Measurements from ENCODE around the gene ARHGEF12.
"Not testable (repeated sequence)": the region's sequence is repeated elsewhere in the genome, so short reads cannot be mapped to it uniquely, and the experiment has no call there.

Gene ARHGEF12

DNA sequence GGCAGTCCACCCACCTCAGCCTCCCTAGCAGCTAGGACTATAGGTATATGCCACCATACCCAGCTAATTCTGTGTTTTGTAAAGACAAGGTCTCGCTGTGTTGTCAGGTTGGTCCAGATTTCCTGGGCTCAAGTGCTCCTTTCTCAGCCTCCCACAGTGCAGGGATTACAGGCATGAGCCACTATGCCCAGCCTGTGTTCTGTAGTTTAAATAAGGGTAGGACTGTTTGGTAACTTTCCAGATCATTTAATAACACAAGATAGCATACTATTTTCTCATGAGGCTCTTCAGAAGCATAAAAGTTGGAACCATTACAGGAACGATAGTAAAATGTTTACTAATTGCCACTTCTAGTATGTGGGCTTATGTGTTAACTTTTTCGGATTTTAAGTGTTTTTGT is 137.3 kb downstream of the ARHGEF12 start:
- H3K4me3 ChIP-seq (ENCODE audit: low read length): no peak overlapping the region
- no peak for TF ChIP-seq ZNF274 (IDR thresholded peaks at IDR 0.05; ENCODE audit: low read depth, low read length)

- H3K4me3 ChIP-seq (ENCODE audit: low read length): no peak overlapping the region
- no peak for TF ChIP-seq ZNF274 (IDR thresholded peaks at IDR 0.05; ENCODE audit: low read depth, low read length)
Observed at GRCh38 chr11:120482149-120482548, 145.9 kb downstream of the ARHGEF12 start.

GRCh38 chr11:120484722-120485121 is 148.5 kb downstream of the ARHGEF12 start:
- TF ChIP-seq ZNF274 (IDR thresholded peaks at IDR 0.05; ENCODE audit: low read depth, low read length): no peak
- no peak overlapping the region for H3K4me3 ChIP-seq (ENCODE audit: low read length)

- no peak for TF ChIP-seq ZNF274 (IDR thresholded peaks at IDR 0.05; ENCODE audit: low read depth, low read length)
- no peak overlapping the region for H3K4me3 ChIP-seq (ENCODE audit: low read length)
Observed at GRCh38 chr11:120486138-120486537, 149.9 kb downstream of the ARHGEF12 start.

DNA sequence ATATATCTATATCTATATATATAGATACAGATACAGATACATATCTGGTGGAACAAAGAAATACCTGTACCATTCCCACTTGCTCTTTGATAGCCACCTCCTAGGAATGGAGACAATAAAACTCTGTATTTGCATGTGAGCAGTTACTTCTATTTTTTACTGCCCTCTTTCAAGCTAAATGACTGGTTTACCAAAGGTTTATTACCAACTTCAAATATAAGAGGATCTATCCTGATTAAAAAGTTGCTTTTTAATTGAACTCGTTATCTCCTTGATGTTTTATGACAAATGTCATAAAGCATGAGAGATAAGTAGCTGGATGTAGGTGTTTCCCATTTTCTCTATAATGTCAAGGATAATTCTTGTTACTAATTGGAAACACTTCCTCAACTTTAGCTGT is 153.6 kb downstream of the ARHGEF12 start:
- H3K4me3 ChIP-seq (ENCODE audit: low read length): no peak overlapping the region
- TF ChIP-seq ZNF274 (IDR thresholded peaks at IDR 0.05; ENCODE audit: low read depth, low read length): no peak

GRCh38 chr11:120492486-120492885 is 156.3 kb downstream of the ARHGEF12 start:
- TF ChIP-seq ZNF274 (IDR thresholded peaks at IDR 0.05; ENCODE audit: low read depth, low read length): no peak

DNA sequence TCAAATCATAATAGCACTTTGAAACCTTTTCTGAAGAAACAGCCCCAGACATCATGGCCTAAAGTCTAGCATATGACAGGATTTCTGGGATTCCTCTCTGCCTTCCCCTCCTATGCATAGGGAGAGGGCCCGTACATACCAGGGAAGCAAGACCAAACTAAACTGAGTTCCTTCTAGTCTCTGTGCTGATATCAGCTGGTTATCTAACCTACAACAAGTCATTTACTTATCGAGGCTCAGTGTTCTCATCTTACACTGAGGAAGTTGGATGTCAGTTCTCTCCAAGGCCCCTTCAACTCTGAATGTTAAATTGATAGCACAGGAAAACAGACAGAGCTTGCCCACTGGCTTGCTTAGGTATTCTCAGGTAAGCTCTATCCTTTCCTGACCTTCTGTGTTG is 158.4 kb downstream of the ARHGEF12 start:
- no peak overlapping the region for H3K4me3 ChIP-seq (ENCODE audit: low read length)
- TF ChIP-seq ZNF274 (IDR thresholded peaks at IDR 0.05; ENCODE audit: low read depth, low read length): no peak

More at GRCh38 chr11:120492486-120492885, 156.3 kb downstream of the ARHGEF12 start:
- no peak overlapping the region for H3K4me3 ChIP-seq (ENCODE audit: low read length)

DNA sequence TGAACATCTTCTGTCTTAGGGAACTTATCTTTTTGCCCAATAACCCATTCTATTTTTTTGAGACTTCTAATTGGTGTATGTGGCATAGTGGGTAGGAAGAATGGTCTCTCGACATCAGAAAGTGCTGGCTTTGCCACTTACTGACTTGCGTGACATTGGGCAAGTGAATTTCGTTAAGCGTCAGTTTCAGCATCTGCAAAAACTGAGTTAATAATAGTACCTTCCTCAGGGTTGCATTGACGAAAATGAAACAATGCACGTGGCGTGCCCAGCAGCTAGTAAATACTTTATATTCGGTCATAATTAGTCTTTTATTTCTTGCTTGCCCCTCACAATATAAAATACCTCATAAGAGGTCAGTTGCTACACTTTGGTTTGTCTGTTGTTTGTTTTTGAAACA is 162.9 kb downstream of the ARHGEF12 start:
- H3K4me3 ChIP-seq (ENCODE audit: low read length): no peak overlapping the region
- no peak for TF ChIP-seq ZNF274 (IDR thresholded peaks at IDR 0.05; ENCODE audit: low read depth, low read length)

GRCh38 chr11:120499859-120500258 is 163.6 kb downstream of the ARHGEF12 start:
- TF ChIP-seq ZNF274 (IDR thresholded peaks at IDR 0.05; ENCODE audit: low read depth, low read length): no peak
- H3K4me3 ChIP-seq (ENCODE audit: low read length): no peak overlapping the region

DNA sequence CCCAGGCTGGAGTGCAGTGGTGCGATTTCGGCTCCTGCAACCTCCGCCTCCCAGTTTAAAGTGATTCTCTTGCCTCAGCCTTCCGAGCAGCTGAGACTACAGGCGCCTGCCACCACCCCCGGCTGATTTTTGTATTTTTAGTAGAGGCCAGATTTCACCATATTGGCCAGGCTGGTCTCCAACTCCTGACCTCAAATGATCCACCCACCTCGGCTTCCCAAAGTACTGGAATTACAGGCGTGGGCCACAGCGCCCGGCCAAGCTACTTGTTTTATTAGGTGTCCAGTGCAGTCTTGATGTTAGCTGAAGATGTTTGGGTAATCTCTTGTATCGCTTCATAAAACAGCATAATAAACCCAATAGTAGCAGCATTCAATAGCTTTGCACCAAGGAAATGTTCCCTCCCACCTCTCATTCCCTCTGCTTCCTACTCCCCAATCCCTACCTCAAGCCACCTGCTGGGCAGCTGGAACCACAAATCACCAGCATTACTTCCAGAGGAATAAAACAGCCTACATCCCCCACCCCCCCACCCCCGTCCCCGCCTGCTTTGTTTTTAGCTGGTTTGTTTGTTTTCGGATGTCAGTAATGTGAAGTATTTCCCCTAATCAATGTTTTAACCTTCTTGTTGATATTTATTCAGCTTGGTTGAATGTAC is 164.3 kb downstream of the ARHGEF12 start:
- no peak overlapping the region for H3K4me3 ChIP-seq (ENCODE audit: low read length)
- TF ChIP-seq ZNF274 (IDR thresholded peaks at IDR 0.05; ENCODE audit: low read depth, low read length): no peak

GRCh38 chr11:120501440-120501839 is 165.2 kb downstream of the ARHGEF12 start:
- TF ChIP-seq ZNF274 (IDR thresholded peaks at IDR 0.05; ENCODE audit: low read depth, low read length): no peak
- no peak overlapping the region for H3K4me3 ChIP-seq (ENCODE audit: low read length)

DNA sequence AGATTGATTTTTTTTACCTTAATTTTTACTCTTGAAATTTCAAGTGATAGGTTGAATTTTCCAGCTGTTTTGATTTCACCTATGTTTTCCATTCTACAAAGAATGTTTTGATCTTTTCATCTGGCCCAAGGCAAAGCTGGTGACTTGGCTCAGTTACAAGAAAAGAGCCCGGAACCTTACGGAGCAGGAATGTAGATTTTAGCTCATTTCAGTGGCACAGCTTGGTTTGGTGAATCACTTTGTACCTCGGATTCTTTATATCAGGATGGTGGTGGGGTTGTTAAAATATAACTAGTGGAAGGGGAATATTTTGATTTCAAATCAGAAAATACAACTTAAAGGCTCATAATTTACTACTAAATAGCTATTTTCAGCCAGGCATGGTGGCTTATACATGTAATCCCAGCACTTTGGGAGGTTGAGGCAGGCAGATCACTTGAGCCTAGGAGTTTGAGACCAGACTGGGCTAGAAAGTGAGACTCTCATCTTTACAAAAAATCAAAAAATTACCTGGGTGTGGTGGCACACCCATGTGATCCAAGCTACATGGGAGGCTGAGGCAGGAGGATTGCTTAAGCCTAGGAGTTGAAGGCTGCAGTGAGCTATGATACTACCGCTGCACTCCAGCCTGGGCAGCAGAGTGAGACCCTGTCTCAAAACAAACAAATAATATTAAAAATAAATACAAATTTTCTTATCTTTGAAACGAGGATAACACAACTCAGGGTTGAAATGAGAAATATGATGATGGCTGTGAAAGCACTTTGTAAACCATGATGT is 166.0 kb downstream of the ARHGEF12 start:
- no peak overlapping the region for H3K4me3 ChIP-seq (ENCODE audit: low read length)
- no peak for TF ChIP-seq ZNF274 (IDR thresholded peaks at IDR 0.05; ENCODE audit: low read depth, low read length)

- not testable (repeated sequence) for H3K4me3 ChIP-seq (ENCODE audit: low read length)
Observed at GRCh38 chr11:120503529-120503928, 167.3 kb downstream of the ARHGEF12 start.

GRCh38 chr11:120505801-120506425 is 169.7 kb downstream of the ARHGEF12 start:
- no peak for TF ChIP-seq ZNF274 (IDR thresholded peaks at IDR 0.05; ENCODE audit: low read depth, low read length)
- H3K4me3 ChIP-seq (ENCODE audit: low read length): no peak overlapping the region

Data from GM08714 (cell line).